Smooth muscle cell (in vitro differentiated cells): Measurements from ENCODE around the gene ZNF431. TPM values are rescaled to one million over a fixed set of nuclear protein-coding genes. Genes with fewer than 3 reads are reported as not detected.

Source experiments
- DNase-seq: peaks from one replicate; lab custom pipeline; 2025; ENCODE audit not compliant: unreplicated experiment; lab: John Stamatoyannopoulos, UW
- H2AFZ ChIP-seq: fragments of 200-600 bp; sonication (generic); 2 replicates; pipeline ENCODE4 v1.6.0; 2016; ENCODE audit warnings: antibody characterized with exemption, low read depth, mild to moderate bottlenecking
- H3F3A ChIP-seq: fragments of 200-600 bp; sonication (generic); 2 replicates; pipeline ENCODE4 v1.6.0; 2017; ENCODE audit warnings: antibody characterized with exemption, low read depth
- H3K27ac ChIP-seq: fragments of 200-600 bp; sonication (generic); 2 replicates; pipeline ENCODE4 v1.5.1; 2016; ENCODE audit warnings: low read depth, mild to moderate bottlenecking
- H3K27me3 ChIP-seq: fragments of 200-600 bp; sonication (generic); 2 replicates; pipeline ENCODE4 v1.6.1; 2016; ENCODE audit warnings: low read depth, mild to moderate bottlenecking
- H3K36me3 ChIP-seq: fragments of 200-600 bp; sonication (generic); 2 replicates; pipeline ENCODE4 v1.5.1; 2016; ENCODE audit warnings: low read depth
- H3K4me1 ChIP-seq: fragments of 200-600 bp; sonication (generic); 2 replicates; pipeline ENCODE4 v1.5.1; 2016; ENCODE audit warnings: low read depth
- H3K4me2 ChIP-seq: fragments of 200-600 bp; sonication (generic); 2 replicates; pipeline ENCODE4 v1.6.0; 2016; ENCODE audit warnings: mild to moderate bottlenecking
- H3K4me3 ChIP-seq: fragments of 200-600 bp; sonication (generic); 2 replicates; pipeline ENCODE4 v1.5.1; 2016; ENCODE audit warnings: mild to moderate bottlenecking
- H3K79me2 ChIP-seq: fragments of 200-600 bp; sonication (generic); 2 replicates; pipeline ENCODE4 v1.6.0; 2016; ENCODE audit warnings: low read depth, mild to moderate bottlenecking
- H3K9ac ChIP-seq: fragments of 200-600 bp; sonication (generic); 2 replicates; pipeline ENCODE4 v1.6.0; 2016; ENCODE audit warnings: low read depth
- H3K9me3 ChIP-seq: fragments of 200-600 bp; sonication (generic); replicated peaks from 2 replicates; pipeline ENCODE4 v1.5.1; 2016; ENCODE audit warnings: low read depth
- H4K20me1 ChIP-seq: fragments of 200-600 bp; sonication (generic); 2 replicates; pipeline ENCODE4 v1.6.0; 2016; ENCODE audit warnings: low read depth
- WGBS: methylation state at CpG from one replicate; pipeline ENCODE4 v1.1.7; 2016; ENCODE audit warnings: low lambda C conversion rate; 5-methylcytosine and 5-hydroxymethylcytosine counted together
- polyA plus RNA-seq: library from polyadenylated mRNA; unstranded; fragments of >200 nt; fragmentation: Nextera tagmentation; extraction: Ambion mirVana; gene quantifications from 2 replicates; pipeline ENCODE4 v1.2.1, GENCODE V29; 2016
- total RNA-seq: library from RNA; depleted of rRNA; stranded (reverse); fragments of >200 nt; gene quantifications from 2 replicates; pipeline ENCODE4 v1.2.3, GENCODE V29; 2014
- TF ChIP-seq, protein P1 (sequence below): fragments of 200-600 bp; sonication (generic); IDR thresholded peaks from 2 replicates; pipeline ENCODE4 v1.5.1; 2017; ENCODE audit warnings: borderline replicate concordance, mild to moderate bottlenecking, antibody characterized with exemption; ENCODE audit not compliant: insufficient read depth, poor library complexity, severe bottlenecking

The ZNF431 gene
- total RNA-seq (13.9 and 14.7 TPM in 2 replicates), polyA plus RNA-seq (5.2 and 9.2 TPM in 2 replicates)

DNA sequence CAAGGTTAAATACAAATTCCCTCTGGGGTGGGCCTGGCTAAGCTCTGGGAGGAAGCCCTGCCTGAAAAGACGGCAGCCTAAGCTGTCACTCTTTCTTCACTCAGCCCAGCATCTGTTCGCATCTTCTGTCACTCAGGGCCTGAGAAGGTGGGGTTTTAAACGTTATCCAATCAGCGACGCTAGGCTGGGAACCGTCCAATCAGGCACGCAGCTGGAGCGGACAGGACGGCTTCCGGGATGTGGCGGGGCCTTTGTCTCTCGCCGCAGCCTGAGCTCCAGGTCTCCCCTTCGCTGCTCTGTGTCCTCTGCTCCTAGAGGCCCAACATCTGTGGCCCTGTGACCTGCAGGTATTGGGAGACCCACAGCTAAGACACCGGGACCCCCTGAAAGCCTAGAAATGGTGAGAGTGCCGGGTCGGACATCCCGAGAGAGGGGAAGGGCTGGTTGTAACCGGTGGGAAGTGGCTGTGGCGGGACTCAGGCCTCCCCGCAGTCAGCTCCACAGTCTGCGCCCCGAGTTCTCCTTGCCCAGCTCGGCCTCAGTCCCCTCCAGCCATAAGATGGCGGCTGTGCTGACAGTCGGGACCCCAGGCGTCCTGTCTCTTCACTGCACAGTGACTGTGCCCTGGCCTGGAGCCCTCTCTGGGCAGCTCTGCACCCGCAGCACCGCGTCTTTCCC lies at the start of gene ZNF431:
Gene ZNF431, plus strand, starts transcription at position 254 of the 678 bp plus-strand sequence. Its CDS starts 144 bp downstream, at position 398.
- H3K79me2 ChIP-seq, result peaks cover 33% of the 10 kb centered on the region
- H3K9me3 ChIP-seq, result no peaks in the 10 kb centered on the region
- peak within 1 kb of the TSS; percentile 81 for H2AFZ ChIP-seq
- peak; percentile 40 for DNase-seq
- H3K27me3 ChIP-seq, result no peaks in the 10 kb centered on the region
- TF ChIP-seq, protein P1, sequence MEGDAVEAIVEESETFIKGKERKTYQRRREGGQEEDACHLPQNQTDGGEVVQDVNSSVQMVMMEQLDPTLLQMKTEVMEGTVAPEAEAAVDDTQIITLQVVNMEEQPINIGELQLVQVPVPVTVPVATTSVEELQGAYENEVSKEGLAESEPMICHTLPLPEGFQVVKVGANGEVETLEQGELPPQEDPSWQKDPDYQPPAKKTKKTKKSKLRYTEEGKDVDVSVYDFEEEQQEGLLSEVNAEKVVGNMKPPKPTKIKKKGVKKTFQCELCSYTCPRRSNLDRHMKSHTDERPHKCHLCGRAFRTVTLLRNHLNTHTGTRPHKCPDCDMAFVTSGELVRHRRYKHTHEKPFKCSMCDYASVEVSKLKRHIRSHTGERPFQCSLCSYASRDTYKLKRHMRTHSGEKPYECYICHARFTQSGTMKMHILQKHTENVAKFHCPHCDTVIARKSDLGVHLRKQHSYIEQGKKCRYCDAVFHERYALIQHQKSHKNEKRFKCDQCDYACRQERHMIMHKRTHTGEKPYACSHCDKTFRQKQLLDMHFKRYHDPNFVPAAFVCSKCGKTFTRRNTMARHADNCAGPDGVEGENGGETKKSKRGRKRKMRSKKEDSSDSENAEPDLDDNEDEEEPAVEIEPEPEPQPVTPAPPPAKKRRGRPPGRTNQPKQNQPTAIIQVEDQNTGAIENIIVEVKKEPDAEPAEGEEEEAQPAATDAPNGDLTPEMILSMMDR, result no peak
- peak within 1 kb of the TSS; percentile 96 for H3K4me3 ChIP-seq
- H3K27ac ChIP-seq, result peak within 1 kb of the TSS; percentile 78
- H3F3A ChIP-seq, result no peaks in the 10 kb centered on the region
- H3K4me1 ChIP-seq, result peaks cover 7% of the 10 kb centered on the region
- WGBS, result 3% methylated on average over 30 of the region's 30 CpGs
- no peaks in the 10 kb centered on the region for H4K20me1 ChIP-seq
- peak within 1 kb of the TSS; percentile 93 for H3K9ac ChIP-seq
- H3K36me3 ChIP-seq, result peaks cover 12% of the 10 kb centered on the region
- peak within 1 kb of the TSS; percentile 96 for H3K4me2 ChIP-seq

DNA sequence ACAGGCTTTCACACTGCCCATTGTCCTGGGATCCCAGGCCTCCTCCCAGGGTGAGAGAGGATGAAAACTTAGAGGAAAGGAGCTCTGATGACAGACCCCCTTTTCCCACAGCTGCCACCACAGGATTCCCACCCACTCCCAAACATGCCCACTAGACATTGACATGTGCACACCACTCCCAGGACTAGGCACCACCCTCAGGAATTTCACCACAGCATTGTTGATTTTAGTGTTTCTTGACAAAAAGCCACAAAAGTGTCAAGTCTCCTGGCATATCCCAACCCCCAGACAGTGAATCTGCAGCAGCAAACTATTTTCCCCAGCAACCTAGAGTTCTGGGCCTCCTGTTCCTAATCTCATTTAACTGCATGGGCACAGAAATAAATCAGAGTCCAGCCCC lies 49.7 kb upstream of the ZNF431 start:
- Histone ChIP-seq H3K9me3 (no peaks in the 10 kb centered on the region), H3K4me1 (peaks cover 10% of the 10 kb centered on the region), H3K36me3 (no peaks in the 10 kb centered on the region), H3K27me3 (no peaks in the 10 kb centered on the region), H3K4me3 (no peak overlapping the region), H2AFZ (no peak overlapping the region), H3K79me2 (peaks cover 41% of the 10 kb centered on the region), H3K4me2 (peak overlapping the region; percentile 48), H3K27ac (peak overlapping the region; percentile 63), H4K20me1 (no peaks in the 10 kb centered on the region), H3K9ac (no peak overlapping the region), H3F3A (no peaks in the 10 kb centered on the region)
- DNase-seq, result no peak
- TF ChIP-seq, protein P1, result no peak

DNA sequence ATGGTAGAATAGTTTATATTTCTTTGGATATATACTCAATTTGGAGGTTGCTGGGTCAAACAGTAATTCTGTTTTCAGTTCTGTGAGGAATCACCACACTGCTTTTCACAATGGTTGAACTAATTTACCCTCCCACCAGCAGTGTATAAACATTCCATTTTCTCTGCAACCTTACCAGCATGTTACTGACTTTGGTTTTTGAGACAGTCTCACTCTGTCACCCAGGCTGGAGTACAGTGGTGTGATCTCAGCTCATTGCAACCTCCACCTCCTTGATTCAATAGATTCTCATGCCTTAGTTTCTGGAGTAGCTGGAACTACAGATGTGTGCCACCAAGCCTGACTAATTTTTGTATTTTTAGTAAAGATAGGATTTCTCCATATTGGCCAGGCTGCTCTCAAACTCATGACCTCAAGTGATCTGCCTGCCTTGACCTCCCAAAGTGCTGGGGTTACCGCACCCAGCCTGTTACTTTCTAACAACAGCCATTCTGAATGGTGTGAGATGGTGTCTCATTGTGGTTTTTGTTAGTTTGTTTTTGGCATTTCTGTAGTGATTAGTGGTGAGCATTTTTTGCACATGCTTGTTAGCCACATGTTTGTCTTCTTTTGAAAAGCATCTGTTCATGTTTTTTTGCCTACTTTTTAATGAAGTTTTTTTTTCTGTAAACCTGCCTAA lies 47.4 kb upstream of the ZNF431 start:
- no peaks in the 10 kb centered on the region for H3K27me3 ChIP-seq
- H3K27ac ChIP-seq, result no peak overlapping the region
- DNase-seq, result no peak
- H3K4me2 ChIP-seq, result no peak overlapping the region
- H4K20me1 ChIP-seq, result no peaks in the 10 kb centered on the region
- no peak overlapping the region for H3K9ac ChIP-seq
- peaks cover 34% of the 10 kb centered on the region for H3K79me2 ChIP-seq
- 76% methylated on average over 1 of the region's 1 CpG for WGBS
- TF ChIP-seq, protein P1, result no peak
- peaks cover 10% of the 10 kb centered on the region for H3K4me1 ChIP-seq
- no peak overlapping the region for H2AFZ ChIP-seq
- no peak overlapping the region for H3K4me3 ChIP-seq
- H3K36me3 ChIP-seq, result no peaks in the 10 kb centered on the region
- H3F3A ChIP-seq, result no peaks in the 10 kb centered on the region
- no peaks in the 10 kb centered on the region for H3K9me3 ChIP-seq
